IPS DF 19.7 (cell line): ENCODE results near the gene GOLGA8T.
"Not testable (repeated sequence)": the region's sequence is repeated elsewhere in the genome, so short reads cannot be mapped to it uniquely, and the experiment has no call there.

Experiments
- DNase-seq: peaks from one replicate; pipeline ENCODE4 v3.0.0-alpha.2; 2013; ENCODE audit warnings: low read depth, low spot score

The GOLGA8T gene

GRCh38 chr15:30191639-30192038 lies 56.8 kb downstream of the GOLGA8T start:
- not testable (repeated sequence) for DNase-seq

GRCh38 chr15:30192119-30192745 lies 57.4 kb downstream of the GOLGA8T start:
- DNase-seq, result not testable (repeated sequence)

DNA sequence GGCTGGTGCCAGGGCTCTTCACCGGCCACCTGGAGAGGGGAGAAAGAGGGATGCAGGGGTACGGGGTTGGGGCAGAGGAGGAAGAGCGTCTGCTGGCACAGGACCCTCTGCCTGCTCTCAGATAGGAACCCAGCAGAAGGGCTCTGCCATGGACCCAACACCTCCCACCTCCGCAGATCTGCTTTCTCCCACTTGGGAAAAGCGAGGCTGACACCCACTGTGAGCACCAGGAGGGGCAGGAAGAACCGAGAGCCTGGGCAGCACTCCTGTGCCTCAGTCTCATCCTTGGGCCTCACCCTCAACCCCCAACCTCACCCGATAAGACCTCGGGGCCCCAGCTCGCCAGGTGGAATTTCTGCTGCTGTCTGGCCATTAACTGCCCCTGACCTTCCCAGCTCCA lies 58.0 kb downstream of the GOLGA8T start:
- DNase-seq, result not testable (repeated sequence)
